B cell (primary cell): Measurements from ENCODE around the gene RSU1.

Experiments used
- EZH2 ChIP-seq: IDR thresholded peaks from 2 replicates; pipeline ENCODE4 v1.6.1; 2012; ENCODE audit warnings: borderline replicate concordance, low read depth, mild to moderate bottlenecking, moderate library complexity, low read length; ENCODE audit not compliant: insufficient read depth, poor library complexity, severe bottlenecking
- TF ChIP-seq, protein P1 (sequence below): fragments of 200-600 bp; IDR thresholded peaks from one replicate; pipeline ENCODE4 v1.8.0; 2022; ENCODE audit warnings: antibody characterized with exemption, mild to moderate bottlenecking

DNA sequence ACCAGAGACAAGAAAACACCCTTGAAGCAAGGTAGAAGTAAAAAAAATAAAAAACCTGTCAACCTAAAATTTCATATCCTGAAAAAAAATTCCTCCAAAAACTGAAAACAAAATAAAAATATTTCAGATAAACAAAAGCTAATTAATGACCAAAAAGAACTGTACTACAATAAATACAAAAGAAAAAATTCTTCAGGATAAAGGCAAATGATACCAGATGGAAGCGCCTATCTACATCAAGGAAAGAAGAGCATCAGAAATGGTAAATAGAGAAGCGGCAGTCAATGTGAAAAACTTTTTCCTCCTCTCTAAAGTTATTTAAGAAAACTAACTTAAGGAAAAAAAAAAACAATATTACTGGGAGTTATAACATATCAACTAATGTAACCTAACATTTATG, 79.8 kb downstream of the RSU1 start:
- TF ChIP-seq, protein P1, sequence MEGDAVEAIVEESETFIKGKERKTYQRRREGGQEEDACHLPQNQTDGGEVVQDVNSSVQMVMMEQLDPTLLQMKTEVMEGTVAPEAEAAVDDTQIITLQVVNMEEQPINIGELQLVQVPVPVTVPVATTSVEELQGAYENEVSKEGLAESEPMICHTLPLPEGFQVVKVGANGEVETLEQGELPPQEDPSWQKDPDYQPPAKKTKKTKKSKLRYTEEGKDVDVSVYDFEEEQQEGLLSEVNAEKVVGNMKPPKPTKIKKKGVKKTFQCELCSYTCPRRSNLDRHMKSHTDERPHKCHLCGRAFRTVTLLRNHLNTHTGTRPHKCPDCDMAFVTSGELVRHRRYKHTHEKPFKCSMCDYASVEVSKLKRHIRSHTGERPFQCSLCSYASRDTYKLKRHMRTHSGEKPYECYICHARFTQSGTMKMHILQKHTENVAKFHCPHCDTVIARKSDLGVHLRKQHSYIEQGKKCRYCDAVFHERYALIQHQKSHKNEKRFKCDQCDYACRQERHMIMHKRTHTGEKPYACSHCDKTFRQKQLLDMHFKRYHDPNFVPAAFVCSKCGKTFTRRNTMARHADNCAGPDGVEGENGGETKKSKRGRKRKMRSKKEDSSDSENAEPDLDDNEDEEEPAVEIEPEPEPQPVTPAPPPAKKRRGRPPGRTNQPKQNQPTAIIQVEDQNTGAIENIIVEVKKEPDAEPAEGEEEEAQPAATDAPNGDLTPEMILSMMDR: no peak
- no peak for TF ChIP-seq EZH2
